HG02852 (cell line): Measurements from ENCODE around the gene ALB.

ENCODE experiments used
- ATAC-seq: cut with Tn5 transposase; IDR thresholded peaks from one replicate; pipeline ENCODE4 v1.9.1; 2021; ENCODE audit warnings: mild to moderate bottlenecking, moderate library complexity; ENCODE audit not compliant: unreplicated experiment

Gene ALB

GRCh38 chr4:73448448-73449203, 44.5 kb downstream of the ALB start:
- ATAC-seq = no peak

- no peak for ATAC-seq
These were observed 46.4 kb downstream of the ALB start for GRCh38 chr4:73450398-73451004.

- ATAC-seq = no peak
These were observed 47.3 kb downstream of the ALB start for GRCh38 chr4:73451404-73451803.

- ATAC-seq = no peak
These were observed 48.1 kb downstream of the ALB start for GRCh38 chr4:73451981-73452747.

GRCh38 chr4:73452953-73453700, 49.0 kb downstream of the ALB start:
- no peak for ATAC-seq

GRCh38 chr4:73453701-73454005, 49.6 kb downstream of the ALB start:
- no peak for ATAC-seq

GRCh38 chr4:73454920-73455319, 50.8 kb downstream of the ALB start:
- no peak for ATAC-seq

GRCh38 chr4:73456177-73457022, 52.3 kb downstream of the ALB start:
- ATAC-seq = no peak

GRCh38 chr4:73458184-73459047, 54.3 kb downstream of the ALB start:
- no peak for ATAC-seq

GRCh38 chr4:73459048-73459421, 54.9 kb downstream of the ALB start:
- no peak for ATAC-seq

GRCh38 chr4:73460913-73461522, 56.9 kb downstream of the ALB start:
- ATAC-seq = no peak

- ATAC-seq = no peak
These were observed 64.1 kb downstream of the ALB start for GRCh38 chr4:73468170-73468569.

GRCh38 chr4:73470728-73471127, 66.6 kb downstream of the ALB start:
- ATAC-seq = no peak
